Kidney (tissue), 14 donors: ENCODE data around the gene POMGNT2. TPM values are rescaled to one million over a fixed set of nuclear protein-coding genes. Genes with fewer than 3 reads are reported as not detected.

Experiments
- DNase-seq, 5 donors: peaks; one replicate each; pipeline ENCODE4 v3.0.0-alpha.2; 2013 to 2020
- FAIRE-seq: peaks from 2 replicates; lab custom pipeline; 2012; peaks lifted over from hg19 to GRCh38; lab: Jason Lieb, UNC
- H3K27ac ChIP-seq, 2 donors: one replicate each; pipeline ENCODE4 v1.7.0; 2013; ENCODE audit warnings: low read depth in 2 of 2, low read length in 2 of 2, inconsistent platforms in 1 of 2
- H3K27me3 ChIP-seq: one replicate; pipeline ENCODE4 v1.7.1; 2013; ENCODE audit warnings: low read length, inconsistent platforms; ENCODE audit not compliant: control insufficient read depth, insufficient read depth
- H3K36me3 ChIP-seq, 3 donors: one replicate each; pipeline versions ENCODE4 v1.7.0 to v1.7.1; 2013; ENCODE audit warnings: low read length in 3 of 3, control low read depth in 1 of 3, inconsistent platforms in 1 of 3; ENCODE audit not compliant: insufficient read depth in 3 of 3, control insufficient read depth in 2 of 3
- H3K4me1 ChIP-seq, 3 donors: one replicate each; pipeline versions ENCODE4 v1.7.0 to v1.7.1; 2013; ENCODE audit warnings: low read length in 3 of 3, inconsistent platforms in 1 of 3, low read depth in 1 of 3; ENCODE audit not compliant: control insufficient read depth in 2 of 3, insufficient read depth in 2 of 3
- H3K4me3 ChIP-seq, 3 donors: one replicate each; pipeline versions ENCODE4 v1.7.0 to v1.8.1; 2013; ENCODE audit warnings: low read length in 3 of 3, control low read depth in 1 of 3, inconsistent platforms in 1 of 3
- H3K9ac ChIP-seq, 3 donors: one replicate each; pipeline versions ENCODE4 v1.7.0 to v1.7.1; 2013; ENCODE audit warnings: low read length in 3 of 3, control low read depth in 1 of 3, inconsistent platforms in 1 of 3
- H3K9me3 ChIP-seq, 3 donors: one replicate each; pipeline versions ENCODE4 v1.7.0 to v1.7.1; 2013; ENCODE audit warnings: low read length in 3 of 3, control low read depth in 1 of 3, inconsistent platforms in 1 of 3; ENCODE audit not compliant: control insufficient read depth in 2 of 3, insufficient read depth in 1 of 3
- intact Hi-C: fragments of 100-400 bp; cut with DNase I; formaldehyde crosslinking; loops from one replicate; pipeline ENCODE4 v1.11.1; 2022
- polyA plus RNA-seq: library from polyadenylated mRNA; stranded (reverse); fragments of 350-450 nt; fragmentation: Illumina TruSeq; extraction: RNeasy Lipid Tissue Mini Kit (QIAGEN cat#74804); gene quantifications from one replicate; pipeline ENCODE4 v1.2.3, GENCODE V29; 2014; ENCODE audit warnings: low read depth, low replicate concordance; ENCODE audit not compliant: insufficient read depth
- total RNA-seq: library from RNA; stranded (reverse); fragmentation: NEBNext Ultra II Directional; extraction: Animal tissue kit (Norgen Biotek cat#: 25700); gene quantifications from one replicate; pipeline ENCODE4 v1.2.1, GENCODE V29; 2021
- TF ChIP-seq, protein P1 (sequence below): IDR thresholded peaks from 3 replicates; pipeline ENCODE4 v1.5.1; 2012; ENCODE audit warnings: mild to moderate bottlenecking, moderate library complexity, borderline replicate concordance; ENCODE audit not compliant: insufficient read depth; ENCODE audit errors: extremely low read depth
- donor health status: control.
- donor health status: control.
- donor health status: control.
- donor health status: control.
- donor health status: control.
- donor health status: DM: yes; HTN: yes; CAD: no.
- donor health status: Normal renal cell carcinoma (clear cell type).

The POMGNT2 gene
- total and polyA plus RNA-seq, 2 donors from 2014 or later, result 15.4 to 16.0 TPM

DNA sequence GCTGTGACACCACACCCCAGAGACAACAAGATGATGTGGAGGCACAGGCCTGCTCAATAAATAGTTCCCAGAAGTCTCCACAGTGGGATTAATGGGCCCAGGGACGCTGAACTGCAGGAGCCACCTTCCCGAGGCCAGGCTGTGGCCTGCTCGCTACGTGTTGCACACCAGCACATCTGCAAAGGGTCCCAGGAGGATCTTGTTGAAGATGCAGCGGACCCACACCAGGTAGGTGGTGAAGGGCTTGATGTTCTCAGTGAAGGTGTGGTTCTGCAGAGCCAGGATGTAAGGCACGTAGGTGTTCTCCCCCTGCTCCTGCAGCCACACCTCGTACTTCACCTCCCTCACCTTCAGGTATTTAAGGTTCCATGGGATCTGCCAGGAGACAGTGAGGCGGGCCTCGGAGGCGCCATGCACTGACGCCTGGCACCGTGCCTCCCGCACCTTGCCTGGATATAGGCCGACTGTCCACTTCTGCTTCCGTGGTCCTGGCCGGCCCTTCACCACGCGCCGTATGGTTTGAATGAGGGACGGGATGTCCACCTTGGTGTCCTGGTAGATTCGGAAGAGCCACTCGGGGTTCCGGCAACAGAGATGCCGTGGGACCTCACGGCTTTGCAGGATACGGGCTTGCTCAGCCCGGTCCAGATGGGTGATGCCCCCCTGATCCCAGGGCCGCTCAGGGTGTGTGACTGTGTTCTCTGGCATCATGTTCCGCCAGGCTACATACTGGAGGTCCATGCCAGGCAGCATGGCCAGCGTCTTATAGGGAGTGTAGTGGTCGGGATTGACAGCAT lies 26.1 kb downstream of the POMGNT2 start:
- H3K27me3 ChIP-seq, result no peaks in the 10 kb centered on the region
- H3K4me1 ChIP-seq, result no peaks in the 10 kb centered on the region
- no peak overlapping the region for H3K27ac ChIP-seq
- no peak overlapping the region for H3K9ac ChIP-seq
- no peak for DNase-seq
- H3K36me3 ChIP-seq, result peaks cover 2 to 14% (median 13%) of the 10 kb centered on the region in 3 donors
- FAIRE-seq, result no peak
- H3K9me3 ChIP-seq, result no peaks in the 10 kb centered on the region
- intact Hi-C loops, result no loop called here
- TF ChIP-seq, protein P1, sequence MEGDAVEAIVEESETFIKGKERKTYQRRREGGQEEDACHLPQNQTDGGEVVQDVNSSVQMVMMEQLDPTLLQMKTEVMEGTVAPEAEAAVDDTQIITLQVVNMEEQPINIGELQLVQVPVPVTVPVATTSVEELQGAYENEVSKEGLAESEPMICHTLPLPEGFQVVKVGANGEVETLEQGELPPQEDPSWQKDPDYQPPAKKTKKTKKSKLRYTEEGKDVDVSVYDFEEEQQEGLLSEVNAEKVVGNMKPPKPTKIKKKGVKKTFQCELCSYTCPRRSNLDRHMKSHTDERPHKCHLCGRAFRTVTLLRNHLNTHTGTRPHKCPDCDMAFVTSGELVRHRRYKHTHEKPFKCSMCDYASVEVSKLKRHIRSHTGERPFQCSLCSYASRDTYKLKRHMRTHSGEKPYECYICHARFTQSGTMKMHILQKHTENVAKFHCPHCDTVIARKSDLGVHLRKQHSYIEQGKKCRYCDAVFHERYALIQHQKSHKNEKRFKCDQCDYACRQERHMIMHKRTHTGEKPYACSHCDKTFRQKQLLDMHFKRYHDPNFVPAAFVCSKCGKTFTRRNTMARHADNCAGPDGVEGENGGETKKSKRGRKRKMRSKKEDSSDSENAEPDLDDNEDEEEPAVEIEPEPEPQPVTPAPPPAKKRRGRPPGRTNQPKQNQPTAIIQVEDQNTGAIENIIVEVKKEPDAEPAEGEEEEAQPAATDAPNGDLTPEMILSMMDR, result no peak
- no peak overlapping the region for H3K4me3 ChIP-seq

DNA sequence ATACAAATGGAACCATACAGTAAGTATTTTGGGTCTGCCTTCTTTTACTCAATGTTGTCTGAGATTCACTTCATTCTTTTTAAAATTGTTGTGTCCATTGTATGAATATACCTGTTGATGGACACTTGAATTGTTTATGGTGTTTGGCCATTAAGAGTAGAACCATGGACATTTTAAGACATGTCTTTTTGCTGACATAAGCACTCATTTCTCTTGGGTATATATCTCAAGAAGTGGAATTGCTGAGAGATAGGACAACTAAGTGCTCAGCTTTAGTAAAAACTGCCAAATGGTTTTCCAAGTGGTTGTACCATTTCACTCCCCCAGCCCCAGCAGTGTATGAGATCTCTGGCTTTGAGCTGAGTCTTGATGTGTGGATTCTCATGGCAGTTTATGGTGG lies 28.2 kb downstream of the POMGNT2 start:
- intact Hi-C loops, result no loop called here
- Histone ChIP-seq H3K27ac (no peak overlapping the region), H3K9me3 (no peaks in the 10 kb centered on the region), H3K4me3 (no peak overlapping the region), H3K27me3 (no peaks in the 10 kb centered on the region), H3K4me1 (no peaks in the 10 kb centered on the region), H3K9ac (no peak overlapping the region), H3K36me3 (peaks cover 2 to 14% (median 13%) of the 10 kb centered on the region in 3 donors)
- TF ChIP-seq, protein P1, result no peak
- FAIRE-seq (no peak), DNase-seq (no peak)

DNA sequence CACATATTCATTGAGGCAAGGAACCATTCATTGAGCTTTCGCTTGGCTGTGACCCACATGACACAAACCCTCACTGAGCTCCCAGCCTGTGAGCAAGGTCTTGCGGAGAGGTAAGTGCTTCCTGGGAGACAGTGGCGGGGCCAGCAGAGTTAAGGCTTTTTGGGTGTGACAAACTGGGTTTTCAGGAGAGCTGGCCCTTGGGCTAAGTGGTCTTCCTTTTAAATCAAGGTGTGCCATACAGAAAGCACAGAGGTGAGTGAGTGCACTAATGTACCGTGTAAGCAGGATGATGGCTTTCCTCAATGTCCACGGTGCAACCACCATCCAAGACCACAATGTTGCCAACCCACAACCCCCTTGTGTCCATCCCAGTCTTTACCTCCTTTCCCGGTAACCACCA lies 28.6 kb downstream of the POMGNT2 start:
- H3K27ac ChIP-seq, result no peak overlapping the region
- DNase-seq (no peak), FAIRE-seq (no peak)
- intact Hi-C loops, result no loop called here
- H3K27me3 ChIP-seq, result no peaks in the 10 kb centered on the region
- no peaks in the 10 kb centered on the region for H3K4me1 ChIP-seq
- H3K36me3 ChIP-seq, result peaks cover 2 to 14% (median 13%) of the 10 kb centered on the region in 3 donors
- TF ChIP-seq, protein P1, result no peak
- H3K9me3 ChIP-seq, result no peaks in the 10 kb centered on the region
- no peak overlapping the region for H3K4me3 ChIP-seq
- no peak overlapping the region for H3K9ac ChIP-seq
